Natural killer cell (primary cell): ENCODE measurements around the gene SLC25A21. TPM values are rescaled to one million over a fixed set of nuclear protein-coding genes. Genes with fewer than 3 reads are reported as not detected.

Experiments
- ATAC-seq, 3 donors: fragments of 150-1000 bp in 2 of 3; fragments of 200-7000 bp in 1 of 3; cut with Tn5 transposase; 1 replicate in 1 of 3; 2 replicates in 2 of 3; pipeline ENCODE4 v1.10.0; 2021; ENCODE audit warnings: mild to moderate bottlenecking in 2 of 3, moderate library complexity in 2 of 3
- DNase-seq, 2 donors: peaks; one replicate each; pipeline versions ENCODE4 v3.0.0 to v3.0.0-alpha.2; 2013 to 2021; ENCODE audit warnings: mixed read lengths in 1 of 2
- H3K27ac ChIP-seq: one replicate; pipeline ENCODE4 v1.5.1; 2013; ENCODE audit warnings: mild to moderate bottlenecking, low read length
- H3K27me3 ChIP-seq: one replicate; pipeline ENCODE4 v1.6.1; 2013; ENCODE audit warnings: low read length; ENCODE audit not compliant: control insufficient read depth, insufficient read depth
- H3K36me3 ChIP-seq: one replicate; pipeline ENCODE4 v1.6.1; 2013; ENCODE audit warnings: low read length; ENCODE audit not compliant: control insufficient read depth, insufficient read depth
- H3K4me1 ChIP-seq: one replicate; pipeline ENCODE4 v1.6.1; 2013; ENCODE audit warnings: low read length; ENCODE audit not compliant: control insufficient read depth, insufficient read depth
- H3K4me3 ChIP-seq: one replicate; pipeline ENCODE4 v1.5.1; 2013; ENCODE audit warnings: low read length
- H3K9me3 ChIP-seq: one replicate; pipeline ENCODE4 v1.6.1; 2013; ENCODE audit warnings: low read length; ENCODE audit not compliant: control insufficient read depth, insufficient read depth
- H3K27ac Mint-ChIP-seq, 2 donors: one replicate each; pipeline ENCODE4 v1.8.0; 2022; ENCODE audit warnings: mild to moderate bottlenecking in 2 of 2, mixed read lengths in 2 of 2, moderate library complexity in 1 of 2
- H3K27me3 Mint-ChIP-seq, 2 donors: one replicate each; pipeline ENCODE4 v1.8.0; 2022; ENCODE audit warnings: low read depth in 2 of 2, mixed read lengths in 2 of 2
- H3K36me3 Mint-ChIP-seq: one replicate; pipeline ENCODE4 v1.8.0; 2022; ENCODE audit warnings: mixed read lengths
- H3K4me1 Mint-ChIP-seq, 2 donors: one replicate each; pipeline ENCODE4 v1.8.0; 2022; ENCODE audit warnings: mixed read lengths in 2 of 2
- H3K4me3 Mint-ChIP-seq: one replicate; pipeline ENCODE4 v1.8.0; 2022; ENCODE audit warnings: mild to moderate bottlenecking, moderate library complexity, mixed read lengths
- H3K9me3 Mint-ChIP-seq, 2 donors: one replicate each; pipeline ENCODE4 v1.8.0; 2022; ENCODE audit warnings: mixed read lengths in 2 of 2
- WGBS: methylation state at CpG from one replicate; pipeline ENCODE4 v1.1.7; 2013; ENCODE audit warnings: missing lambda C conversion rate; ENCODE audit not compliant: insufficient coverage; 5-methylcytosine and 5-hydroxymethylcytosine counted together
- intact Hi-C: fragments of 100-400 bp; cut with micrococcal nuclease; formaldehyde crosslinking; loops from one replicate; pipeline ENCODE4 v1.14.2; 2022
- total RNA-seq, 4 donors: library from RNA; stranded (reverse); fragments of 120-200 nt in 1 of 4; gene quantifications; one replicate each; pipeline versions ENCODE4 v1.2.3 to v1.2.4, GENCODE V29; 2013 to 2022
- TF ChIP-seq, protein P1 (sequence below): fragments of 200-600 bp; IDR thresholded peaks from one replicate; pipeline ENCODE4 v1.8.0; 2022; ENCODE audit warnings: antibody characterized with exemption

SLC25A21 gene
- total RNA-seq, 3 donors from 2014 or later (not counting 1 experiment from before 2014, with no cell fraction given) = not detected

DNA sequence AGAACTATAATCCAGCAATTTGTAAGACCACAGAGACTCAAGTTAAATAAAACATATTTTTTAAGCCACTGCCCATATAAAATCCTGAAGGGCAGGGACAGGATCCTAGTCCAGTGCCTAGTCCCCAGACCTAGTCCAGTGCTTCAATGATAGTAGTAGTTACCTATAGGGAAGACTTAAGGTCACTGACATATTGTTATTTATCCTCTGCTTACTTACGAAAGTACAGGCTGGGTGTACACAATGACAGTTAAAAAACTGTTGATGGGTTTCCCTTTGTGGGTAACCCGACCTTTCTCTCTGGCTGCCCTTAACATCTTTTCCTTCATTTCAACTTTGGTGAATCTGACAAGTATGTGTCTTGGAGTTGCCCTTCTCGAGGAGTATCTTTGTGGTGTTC is 192.5 kb downstream of the SLC25A21 start:
- H3K4me3 ChIP-seq = no peak overlapping the region
- 60% methylated on average over 3 of the region's 3 CpGs for WGBS
- no peaks in the 10 kb centered on the region for H3K27me3 ChIP-seq
- H3K36me3 Mint-ChIP-seq = no peaks in the 10 kb centered on the region
- no peaks in the 10 kb centered on the region for H3K36me3 ChIP-seq
- H3K4me3 Mint-ChIP-seq = no peak overlapping the region
- H3K27ac ChIP-seq = no peak overlapping the region
- no peaks in the 10 kb centered on the region for H3K4me1 Mint-ChIP-seq
- intact Hi-C loops = no loop called here
- H3K27me3 Mint-ChIP-seq = no peaks in the 10 kb centered on the region
- no peak overlapping the region for H3K27ac Mint-ChIP-seq
- H3K4me1 ChIP-seq = no peaks in the 10 kb centered on the region
- H3K9me3 ChIP-seq = no peaks in the 10 kb centered on the region
- no peak for DNase-seq
- H3K9me3 Mint-ChIP-seq = peaks cover 2% of the 10 kb centered on the region in 2 donors
- no peak for ATAC-seq
- TF ChIP-seq, protein P1, sequence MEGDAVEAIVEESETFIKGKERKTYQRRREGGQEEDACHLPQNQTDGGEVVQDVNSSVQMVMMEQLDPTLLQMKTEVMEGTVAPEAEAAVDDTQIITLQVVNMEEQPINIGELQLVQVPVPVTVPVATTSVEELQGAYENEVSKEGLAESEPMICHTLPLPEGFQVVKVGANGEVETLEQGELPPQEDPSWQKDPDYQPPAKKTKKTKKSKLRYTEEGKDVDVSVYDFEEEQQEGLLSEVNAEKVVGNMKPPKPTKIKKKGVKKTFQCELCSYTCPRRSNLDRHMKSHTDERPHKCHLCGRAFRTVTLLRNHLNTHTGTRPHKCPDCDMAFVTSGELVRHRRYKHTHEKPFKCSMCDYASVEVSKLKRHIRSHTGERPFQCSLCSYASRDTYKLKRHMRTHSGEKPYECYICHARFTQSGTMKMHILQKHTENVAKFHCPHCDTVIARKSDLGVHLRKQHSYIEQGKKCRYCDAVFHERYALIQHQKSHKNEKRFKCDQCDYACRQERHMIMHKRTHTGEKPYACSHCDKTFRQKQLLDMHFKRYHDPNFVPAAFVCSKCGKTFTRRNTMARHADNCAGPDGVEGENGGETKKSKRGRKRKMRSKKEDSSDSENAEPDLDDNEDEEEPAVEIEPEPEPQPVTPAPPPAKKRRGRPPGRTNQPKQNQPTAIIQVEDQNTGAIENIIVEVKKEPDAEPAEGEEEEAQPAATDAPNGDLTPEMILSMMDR = no peak

DNA sequence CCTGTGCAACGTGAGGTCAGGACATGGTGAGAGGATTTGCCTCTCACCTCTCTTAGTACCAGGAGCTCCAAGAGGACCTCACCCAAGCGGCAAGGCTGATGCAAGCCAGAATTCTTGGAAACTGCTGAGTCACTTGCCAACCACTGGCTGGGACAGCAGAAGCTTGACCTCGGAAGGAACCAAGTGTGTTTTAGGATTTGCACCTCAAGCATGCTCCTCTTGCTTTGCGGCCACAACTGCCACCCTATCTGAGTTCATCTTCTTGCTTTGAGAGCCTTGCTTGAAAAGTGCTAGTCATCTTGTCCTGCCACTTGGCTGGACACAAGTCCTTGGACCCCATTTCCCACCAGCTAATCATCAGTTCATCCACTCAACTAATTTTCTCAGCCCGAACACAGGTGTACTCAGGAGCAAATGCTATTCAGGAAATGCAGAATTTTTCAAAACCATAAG is 195.8 kb downstream of the SLC25A21 start:
- no peak for DNase-seq
- Mint-ChIP-seq H3K4me3 (no peak overlapping the region), H3K36me3 (no peaks in the 10 kb centered on the region), H3K9me3 (peaks cover 9% of the 10 kb centered on the region in 2 donors), H3K27me3 (no peaks in the 10 kb centered on the region), H3K27ac (no peak overlapping the region), H3K4me1 (no peaks in the 10 kb centered on the region)
- WGBS = 72% methylated on average over 5 of the region's 5 CpGs
- no peak overlapping the region for H3K27ac ChIP-seq
- no peak overlapping the region for H3K4me3 ChIP-seq
- no peaks in the 10 kb centered on the region for H3K4me1 ChIP-seq
- intact Hi-C loops = no loop called here
- TF ChIP-seq, protein P1 = no peak
- H3K27me3 ChIP-seq = no peaks in the 10 kb centered on the region
- no peaks in the 10 kb centered on the region for H3K36me3 ChIP-seq
- H3K9me3 ChIP-seq = no peaks in the 10 kb centered on the region
- ATAC-seq = no peak

DNA sequence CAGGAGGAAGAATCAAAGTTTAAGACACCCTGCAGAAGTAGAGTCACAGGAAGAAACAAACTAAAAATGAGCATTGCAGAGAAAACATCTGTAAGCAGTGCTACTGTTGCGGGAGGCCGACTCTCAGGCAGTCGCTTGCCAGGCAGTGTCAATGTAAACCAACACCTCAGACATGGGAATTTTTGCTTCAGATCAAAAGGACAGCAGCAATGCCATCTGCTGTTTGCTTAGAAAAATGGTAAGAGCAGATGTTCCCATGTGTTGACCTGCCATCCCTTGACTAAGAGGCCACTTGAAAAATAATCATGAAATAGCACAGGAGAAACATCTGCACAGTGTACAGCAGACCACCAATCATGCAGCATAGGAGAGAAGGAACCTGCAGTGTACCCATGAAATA is 196.6 kb downstream of the SLC25A21 start:
- H3K27ac Mint-ChIP-seq = no peak overlapping the region
- H3K36me3 ChIP-seq = no peaks in the 10 kb centered on the region
- TF ChIP-seq, protein P1 = no peak
- ATAC-seq (no peak), DNase-seq (no peak)
- H3K4me1 Mint-ChIP-seq = no peaks in the 10 kb centered on the region
- no peaks in the 10 kb centered on the region for H3K36me3 Mint-ChIP-seq
- H3K9me3 Mint-ChIP-seq = peaks cover 9% of the 10 kb centered on the region in 2 donors
- H3K4me3 ChIP-seq = no peak overlapping the region
- no peaks in the 10 kb centered on the region for H3K27me3 ChIP-seq
- H3K4me1 ChIP-seq = no peaks in the 10 kb centered on the region
- no peak overlapping the region for H3K4me3 Mint-ChIP-seq
- WGBS = 86% methylated on average over 3 of the region's 3 CpGs
- H3K27ac ChIP-seq = no peak overlapping the region
- no peaks in the 10 kb centered on the region for H3K9me3 ChIP-seq
- intact Hi-C loops = no loop called here
- no peaks in the 10 kb centered on the region for H3K27me3 Mint-ChIP-seq

DNA sequence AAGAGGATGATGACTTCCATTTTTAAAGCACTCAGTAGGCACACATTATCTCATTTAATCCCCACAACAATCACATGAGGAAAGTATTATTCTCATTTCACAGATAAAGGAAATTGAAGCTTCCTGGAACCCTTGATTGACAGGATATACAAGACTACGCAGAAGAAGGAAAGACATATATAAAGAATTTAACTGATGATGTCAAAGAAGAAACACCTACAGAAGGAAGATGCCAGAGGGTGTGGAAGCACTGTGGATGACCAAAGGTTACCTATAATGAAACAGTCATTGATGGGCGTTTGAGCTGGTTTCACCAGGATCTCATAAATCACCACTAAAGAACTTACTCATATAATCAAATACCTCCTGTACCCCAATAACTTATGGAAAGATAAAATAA is 197.4 kb downstream of the SLC25A21 start:
- H3K9me3 ChIP-seq = no peaks in the 10 kb centered on the region
- no peaks in the 10 kb centered on the region for H3K4me1 Mint-ChIP-seq
- WGBS = 61% methylated on average over 2 of the region's 2 CpGs
- H3K4me3 Mint-ChIP-seq = no peak overlapping the region
- no peak overlapping the region for H3K4me3 ChIP-seq
- H3K27me3 ChIP-seq = no peaks in the 10 kb centered on the region
- no peaks in the 10 kb centered on the region for H3K36me3 Mint-ChIP-seq
- no peaks in the 10 kb centered on the region for H3K36me3 ChIP-seq
- no peaks in the 10 kb centered on the region for H3K27me3 Mint-ChIP-seq
- no peak for DNase-seq
- no peak for ATAC-seq
- H3K9me3 Mint-ChIP-seq = peaks cover 7% of the 10 kb centered on the region in 2 donors
- no peak overlapping the region for H3K27ac Mint-ChIP-seq
- TF ChIP-seq, protein P1 = no peak
- intact Hi-C loops = no loop called here
- no peaks in the 10 kb centered on the region for H3K4me1 ChIP-seq
- H3K27ac ChIP-seq = no peak overlapping the region
